H1 (cell line): ENCODE results near the gene KIF23. TPM values are rescaled to one million over a fixed set of nuclear protein-coding genes. Genes with fewer than 3 reads are reported as not detected.

ENCODE experiments used
- CTCF ChIA-PET: fragments of 300-600 bp; sonication (Branson Sonifier 250); formaldehyde crosslinking; loops from one replicate; lab custom pipeline; 2021; ENCODE audit not compliant: partially characterized antibody; lab: Charles Lee
- POLR2A ChIA-PET: fragments of 300-600 bp; sonication (Branson Sonifier 250); formaldehyde crosslinking; loops from one replicate; lab custom pipeline; 2021; ENCODE audit warnings: inconsistent platforms; ENCODE audit not compliant: partially characterized antibody; lab: Charles Lee
- DNase-seq, 2 experiments: peaks; one replicate each; pipeline versions ENCODE4 v3.0.0 to v3.0.0-alpha.2; 2010 to 2022; ENCODE audit warnings: low spot score in 2 of 2, low read depth in 1 of 2, mixed read lengths in 1 of 2
- FAIRE-seq: peaks from 2 replicates; lab custom pipeline; 2011; peaks lifted over from hg19 to GRCh38; lab: Jason Lieb, UNC
- H2AFZ ChIP-seq: 2 replicates; pipeline ENCODE4 v1.8.1; 2012; ENCODE audit warnings: low read length, inconsistent platforms
- H2AK5ac ChIP-seq: 2 replicates; pipeline ENCODE4 v1.6.1; 2013; ENCODE audit warnings: low read depth, low read length
- H2BK120ac ChIP-seq: replicated peaks from 2 replicates; pipeline ENCODE3; 2013; ENCODE audit warnings: low read depth, low read length, inconsistent platforms
- H2BK12ac ChIP-seq: 2 replicates; pipeline ENCODE4 v1.6.1; 2013; ENCODE audit warnings: low read depth, low read length
- H2BK15ac ChIP-seq: 2 replicates; pipeline ENCODE4 v1.6.1; 2013; ENCODE audit warnings: low read length
- H2BK20ac ChIP-seq: 2 replicates; pipeline ENCODE4 v1.6.1; 2013; ENCODE audit warnings: low read length
- H2BK5ac ChIP-seq: 2 replicates; pipeline ENCODE4 v1.6.1; 2013; ENCODE audit warnings: low read depth, low read length
- H3K14ac ChIP-seq: 2 replicates; pipeline ENCODE4 v1.6.1; 2013; ENCODE audit warnings: inconsistent platforms; ENCODE audit not compliant: insufficient read length
- H3K18ac ChIP-seq: 2 replicates; pipeline ENCODE4 v1.6.1; 2013; ENCODE audit warnings: low read length; ENCODE audit errors: extremely low read depth
- H3K23ac ChIP-seq: 2 replicates; pipeline ENCODE4 v1.6.1; 2013; ENCODE audit warnings: inconsistent platforms; ENCODE audit not compliant: insufficient read length
- H3K23me2 ChIP-seq: 2 replicates; pipeline ENCODE4 v1.6.1; 2013; ENCODE audit warnings: low read depth, low read length
- H3K27ac ChIP-seq: 2 replicates; pipeline ENCODE4 v1.6.1; 2011; ENCODE audit warnings: low read depth, low read length, inconsistent platforms
- H3K27me3 ChIP-seq, 4 experiments: replicated peaks in 1 of 4; 1 replicate in 1 of 4; 2 replicates in 3 of 4; pipeline versions ENCODE4 v1.6.1 to v1.8.1; 2011 to 2013; ENCODE audit warnings: low read length in 3 of 4, mild to moderate bottlenecking in 3 of 4, inconsistent platforms in 2 of 4, mixed read lengths in 2 of 4, moderate library complexity in 1 of 4; ENCODE audit not compliant: control insufficient read depth in 3 of 4, insufficient read depth in 3 of 4; ENCODE audit errors: extremely low read depth in 1 of 4
- H3K36me3 ChIP-seq, 4 experiments: 2 replicates each; pipeline versions ENCODE4 v1.6.1 to v1.8.1; 2011 to 2013; ENCODE audit warnings: mild to moderate bottlenecking in 4 of 4, low read length in 3 of 4, moderate library complexity in 2 of 4, control low read depth in 1 of 4, inconsistent platforms in 1 of 4; ENCODE audit not compliant: insufficient read depth in 4 of 4, control insufficient read depth in 2 of 4
- H3K4ac ChIP-seq: replicated peaks from 2 replicates; pipeline ENCODE3; 2013; ENCODE audit warnings: low read length, low read depth, mixed read lengths, inconsistent platforms; ENCODE audit not compliant: insufficient read length
- H3K4me1 ChIP-seq, 4 experiments: replicated peaks in 1 of 4; 1 replicate in 1 of 4; 2 replicates in 3 of 4; pipeline versions ENCODE4 v1.6.1 to v1.8.1; 2011 to 2013; ENCODE audit warnings: low read length in 3 of 4, inconsistent platforms in 2 of 4, mixed read lengths in 1 of 4; ENCODE audit not compliant: insufficient read depth in 4 of 4, control insufficient read depth in 3 of 4
- H3K4me2 ChIP-seq, 2 experiments: 2 replicates each; pipeline versions ENCODE4 v1.6.1 to v1.8.1; 2011 to 2013; ENCODE audit warnings: low read depth in 2 of 2, low read length in 2 of 2, control low read depth in 1 of 2, inconsistent platforms in 1 of 2, mild to moderate bottlenecking in 1 of 2; ENCODE audit not compliant: insufficient read depth in 1 of 2
- H3K4me3 ChIP-seq, 4 experiments: fragments of 200-600, 300-600 bp in 1 of 4; sonication (generic), shearing (Covaris generic), sonication (Bioruptor Twin) in 1 of 4; 2 replicates each; pipeline versions ENCODE4 v1.5.1 to v1.8.1; 2011 to 2016; ENCODE audit warnings: low read length in 4 of 4, low read depth in 3 of 4, control low read depth in 2 of 4, inconsistent platforms in 2 of 4, mild to moderate bottlenecking in 2 of 4, mixed read lengths in 1 of 4, moderate library complexity in 1 of 4; ENCODE audit not compliant: insufficient read depth in 2 of 4; ENCODE audit errors: extremely low read depth in 1 of 4
- H3K56ac ChIP-seq: replicated peaks from 2 replicates; pipeline ENCODE3; 2013; ENCODE audit warnings: low read depth, mild to moderate bottlenecking, mixed read lengths, low read length, inconsistent platforms; ENCODE audit not compliant: insufficient read length
- H3K79me1 ChIP-seq: 2 replicates; pipeline ENCODE4 v1.6.1; 2013; ENCODE audit warnings: low read depth, low read length, control low read depth
- H3K79me2 ChIP-seq, 2 experiments: 2 replicates each; pipeline versions ENCODE4 v1.6.1 to v1.8.1; 2012 to 2013; ENCODE audit warnings: low read length in 2 of 2, mild to moderate bottlenecking in 2 of 2, inconsistent platforms in 1 of 2; ENCODE audit not compliant: insufficient read depth in 2 of 2, control insufficient read depth in 1 of 2
- H3K9ac ChIP-seq, 4 experiments: replicated peaks in 1 of 4; 1 replicate in 1 of 4; 2 replicates in 3 of 4; pipeline versions ENCODE4 v1.6.1 to v1.8.1; 2011 to 2013; ENCODE audit warnings: low read depth in 3 of 4, low read length in 3 of 4, control low read depth in 2 of 4, mild to moderate bottlenecking in 2 of 4, moderate library complexity in 2 of 4, inconsistent platforms in 1 of 4; ENCODE audit errors: extremely low read depth in 1 of 4
- H3K9me3 ChIP-seq, 2 experiments: 2 replicates each; pipeline versions ENCODE4 v1.6.1 to v1.8.1; 2012 to 2013; ENCODE audit warnings: mild to moderate bottlenecking in 2 of 2, moderate library complexity in 2 of 2, control low read depth in 1 of 2, inconsistent platforms in 1 of 2, low read depth in 1 of 2, low read length in 1 of 2, mixed read lengths in 1 of 2; ENCODE audit not compliant: insufficient read depth in 2 of 2
- H4K20me1 ChIP-seq, 2 experiments: replicated peaks in 1 of 2; 2 replicates each; pipeline versions ENCODE3 to v1.8.1; 2011 to 2013; ENCODE audit warnings: inconsistent platforms in 2 of 2, low read length in 2 of 2, mild to moderate bottlenecking in 1 of 2; ENCODE audit not compliant: insufficient read depth in 2 of 2, control insufficient read depth in 1 of 2
- H4K5ac ChIP-seq: 2 replicates; pipeline ENCODE4 v1.6.1; 2013; ENCODE audit warnings: low read length, low read depth, mixed read lengths, inconsistent platforms; ENCODE audit not compliant: insufficient read length
- H4K8ac ChIP-seq: 2 replicates; pipeline ENCODE4 v1.8.0; 2013; ENCODE audit warnings: mild to moderate bottlenecking, moderate library complexity, low read length, inconsistent platforms; ENCODE audit not compliant: insufficient read depth; ENCODE audit errors: extremely low read depth
- H4K91ac ChIP-seq: replicated peaks from 2 replicates; pipeline ENCODE3; 2013; ENCODE audit warnings: low read length, mixed read lengths, inconsistent platforms; ENCODE audit not compliant: insufficient read length
- SP1 ChIP-seq: IDR thresholded peaks from 2 replicates; pipeline ENCODE4 v1.6.1; 2011; ENCODE audit warnings: low read depth, low read length
- ZNF274 ChIP-seq: IDR thresholded peaks from 2 replicates; pipeline ENCODE4 v1.7.0; 2012; ENCODE audit warnings: low read length, borderline replicate concordance; ENCODE audit errors: extremely low read depth
- WGBS, 2 experiments: shearing (Covaris generic) in 1 of 2; methylation state at CpG; one replicate each; pipeline versions ENCODE4 v1.1.6 to v1.1.7; 2013 to 2015; ENCODE audit warnings: low lambda C conversion rate in 2 of 2, mixed read lengths in 2 of 2, inconsistent platforms in 1 of 2, low coverage in 1 of 2, missing lambda C conversion rate in 1 of 2; ENCODE audit not compliant: insufficient replicate concordance in 2 of 2, insufficient coverage in 1 of 2, insufficient read length in 1 of 2; ENCODE audit errors: extremely low coverage in 1 of 2, missing lambda C conversion rate in 1 of 2; 5-methylcytosine and 5-hydroxymethylcytosine counted together
- polyA plus RNA-seq, 7 experiments: library from polyadenylated mRNA; depleted of rRNA in 3 of 7; stranded (reverse) in 5 of 7; unstranded in 2 of 7; fragments of >200 nt in 5 of 7; fragments of 200-250 nt in 2 of 7; gene quantifications; 1 replicate in 5 of 7; 2 replicates in 1 of 7; 4 replicates in 1 of 7; pipeline versions ENCODE4 v1.2.1 to v1.2.3, GENCODE V29; 2011 to 2013; ENCODE audit warnings: missing spikeins in 2 of 7, mixed read lengths in 2 of 7
- total RNA-seq: library from RNA; stranded (reverse); fragmentation: NEBNext Ultra II Directional; extraction: Animal tissue kit (Norgen Biotek cat#: 25700); gene quantifications from 2 replicates; pipeline ENCODE4 v1.2.1, GENCODE V29; 2021

The KIF23 gene
- total and polyA plus RNA-seq, 2 of the 8 experiments (the other 6 are each of a cell fraction or from before 2014, with no cell fraction given) = 26.2 to 77.4 TPM

DNA sequence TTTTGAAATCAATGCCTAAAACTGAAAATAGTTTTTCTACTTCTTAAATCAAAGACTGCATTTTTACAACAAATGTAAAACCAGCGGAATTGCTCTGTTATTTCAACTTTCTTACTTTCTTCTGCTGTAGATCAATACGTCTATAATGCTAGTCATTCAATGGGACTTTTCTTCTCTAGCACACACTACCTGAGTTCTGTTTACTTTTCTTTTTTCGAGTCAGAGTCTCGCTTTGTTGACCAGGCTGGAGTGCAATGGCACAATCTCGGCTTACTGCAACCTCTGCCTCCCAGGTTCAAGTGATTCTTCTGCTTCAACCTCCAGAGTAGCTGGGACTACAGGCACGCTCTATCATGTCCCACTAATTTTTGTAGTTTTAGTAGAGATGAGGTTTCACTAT is 40.7 kb upstream of the KIF23 start:
- no peak overlapping the region for H4K5ac ChIP-seq
- H3K4me1 ChIP-seq = no peaks in the 10 kb centered on the region
- DNase-seq (no peak), FAIRE-seq (no peak)
- no peak overlapping the region for H3K18ac ChIP-seq
- no peak overlapping the region for H3K27ac ChIP-seq
- H3K36me3 ChIP-seq = no peaks in the 10 kb centered on the region
- H3K4me3 ChIP-seq = no peak overlapping the region
- no peak overlapping the region for H2BK5ac ChIP-seq
- H3K56ac ChIP-seq = no peak overlapping the region
- H2AFZ ChIP-seq = no peak overlapping the region
- no peak overlapping the region for H3K4ac ChIP-seq
- no peak overlapping the region for H2BK15ac ChIP-seq
- no peaks in the 10 kb centered on the region for H3K27me3 ChIP-seq
- no peak overlapping the region for H3K23ac ChIP-seq
- ChIA-PET CTCF (interaction anchor here (0.9 to 1.1 kb wide), 2 partner anchors 69 to 96 kb away, joined by 3 to 4 read pairs; no protein-coding TSS in a partner anchor), POLR2A (no interaction called here)
- no peak overlapping the region for H2BK120ac ChIP-seq
- H4K20me1 ChIP-seq = no peaks in the 10 kb centered on the region
- no peak overlapping the region for H3K9ac ChIP-seq
- H3K4me2 ChIP-seq = no peak overlapping the region
- no peak overlapping the region for H2BK12ac ChIP-seq
- no peak overlapping the region for H2BK20ac ChIP-seq
- H3K23me2 ChIP-seq = no peaks in the 10 kb centered on the region
- H4K8ac ChIP-seq = no peak overlapping the region
- H2AK5ac ChIP-seq = no peak overlapping the region
- no peaks in the 10 kb centered on the region for H3K79me1 ChIP-seq
- no peaks in the 10 kb centered on the region for H3K79me2 ChIP-seq
- H3K14ac ChIP-seq = no peak overlapping the region
- no peaks in the 10 kb centered on the region for H3K9me3 ChIP-seq
- TF ChIP-seq ZNF274 (no peak), SP1 (no peak)
- H4K91ac ChIP-seq = no peak overlapping the region
- WGBS, 2 experiments = 89% methylated on average over 6 of the region's 6 CpGs; no CpG with 5 or more reads in 1 of the 2 experiments
